ENCODE measurements around the gene ZNF865.

ZNF865 gene

DNA sequence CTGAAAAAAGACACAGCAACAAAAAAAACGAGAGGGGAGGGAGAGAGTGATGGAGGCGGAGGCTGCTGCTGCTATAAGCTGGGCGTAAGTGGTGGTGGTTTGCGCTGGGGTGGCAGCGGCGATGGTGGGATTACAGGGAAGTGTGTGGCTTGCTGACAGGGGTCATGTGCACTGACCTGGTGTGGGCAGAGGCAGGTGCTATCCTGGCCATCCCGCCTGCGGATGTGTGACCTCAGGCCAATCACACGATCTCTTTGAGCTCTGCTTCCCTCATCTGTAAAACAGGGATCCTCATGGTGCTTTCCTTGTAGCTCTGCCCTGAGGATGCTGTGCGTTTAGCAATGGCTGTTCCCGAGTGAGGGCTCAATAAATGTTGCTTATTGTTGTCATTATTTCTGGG, 32.1 kb downstream of the ZNF865 start:
- no peak for DNase-seq (ENCODE audit: extremely low spot score)
- TF ChIP-seq, protein P1, sequence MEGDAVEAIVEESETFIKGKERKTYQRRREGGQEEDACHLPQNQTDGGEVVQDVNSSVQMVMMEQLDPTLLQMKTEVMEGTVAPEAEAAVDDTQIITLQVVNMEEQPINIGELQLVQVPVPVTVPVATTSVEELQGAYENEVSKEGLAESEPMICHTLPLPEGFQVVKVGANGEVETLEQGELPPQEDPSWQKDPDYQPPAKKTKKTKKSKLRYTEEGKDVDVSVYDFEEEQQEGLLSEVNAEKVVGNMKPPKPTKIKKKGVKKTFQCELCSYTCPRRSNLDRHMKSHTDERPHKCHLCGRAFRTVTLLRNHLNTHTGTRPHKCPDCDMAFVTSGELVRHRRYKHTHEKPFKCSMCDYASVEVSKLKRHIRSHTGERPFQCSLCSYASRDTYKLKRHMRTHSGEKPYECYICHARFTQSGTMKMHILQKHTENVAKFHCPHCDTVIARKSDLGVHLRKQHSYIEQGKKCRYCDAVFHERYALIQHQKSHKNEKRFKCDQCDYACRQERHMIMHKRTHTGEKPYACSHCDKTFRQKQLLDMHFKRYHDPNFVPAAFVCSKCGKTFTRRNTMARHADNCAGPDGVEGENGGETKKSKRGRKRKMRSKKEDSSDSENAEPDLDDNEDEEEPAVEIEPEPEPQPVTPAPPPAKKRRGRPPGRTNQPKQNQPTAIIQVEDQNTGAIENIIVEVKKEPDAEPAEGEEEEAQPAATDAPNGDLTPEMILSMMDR (IDR thresholded peaks at IDR 0.05; ENCODE audit: control extremely low read depth, extremely low read depth, low read depth, missing control alignments), result no peak
- CTCF ChIA-PET, result interaction anchor here (0.7 to 9.0 kb wide), 10 partner anchors 10 to 672 kb away, joined by 3 to 84 read pairs (median 4); partner anchors contain the start of genes CCDC106, NAT14, U2AF2 and ZNF865
- POLR2A ChIA-PET, result interaction anchor here (0.7 to 2.7 kb wide), 5 partner anchors 10 to 172 kb away, joined by 3 to 8 read pairs (median 4); partner anchors contain the start of gene CCDC106

DNA sequence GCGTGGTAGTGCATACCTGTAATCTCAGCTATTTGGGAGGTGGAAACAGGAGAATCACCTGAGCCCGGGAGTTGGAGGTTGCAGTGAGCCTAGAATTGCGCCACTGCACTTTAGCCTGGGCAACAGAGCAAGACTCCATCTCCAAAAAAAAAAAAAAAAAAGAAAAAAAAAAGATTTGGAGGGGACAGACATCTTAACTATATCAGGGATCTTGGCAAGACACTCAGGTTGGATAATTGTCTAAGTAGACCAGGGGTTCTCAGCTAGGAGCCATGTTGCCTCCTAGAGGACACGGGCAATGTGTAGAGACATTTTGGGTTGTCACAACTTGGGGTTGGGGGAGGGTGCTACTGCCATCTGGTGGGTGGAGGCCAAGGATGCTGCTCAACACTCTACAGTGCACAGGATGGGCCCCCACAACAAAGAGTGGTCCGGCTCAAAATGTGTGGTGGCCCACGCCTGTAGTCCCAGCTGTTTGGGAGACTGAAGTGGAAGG, 33.5 kb downstream of the ZNF865 start:
- ChIA-PET POLR2A (interaction anchor here (0.6 kb wide), 1 partner anchor 16 kb away, joined by 7 read pairs; no protein-coding TSS in a partner anchor), CTCF (interaction anchor here (1.3 to 9.0 kb wide), 6 partner anchors 8 to 694 kb away, joined by 3 to 84 read pairs (median 4); partner anchors contain the start of genes CCDC106 and U2AF2)
- DNase-seq (ENCODE audit: extremely low spot score), result no peak
- TF ChIP-seq, protein P1 (IDR thresholded peaks at IDR 0.05; ENCODE audit: control extremely low read depth, extremely low read depth, low read depth, missing control alignments), result peak; percentile 43

DNA sequence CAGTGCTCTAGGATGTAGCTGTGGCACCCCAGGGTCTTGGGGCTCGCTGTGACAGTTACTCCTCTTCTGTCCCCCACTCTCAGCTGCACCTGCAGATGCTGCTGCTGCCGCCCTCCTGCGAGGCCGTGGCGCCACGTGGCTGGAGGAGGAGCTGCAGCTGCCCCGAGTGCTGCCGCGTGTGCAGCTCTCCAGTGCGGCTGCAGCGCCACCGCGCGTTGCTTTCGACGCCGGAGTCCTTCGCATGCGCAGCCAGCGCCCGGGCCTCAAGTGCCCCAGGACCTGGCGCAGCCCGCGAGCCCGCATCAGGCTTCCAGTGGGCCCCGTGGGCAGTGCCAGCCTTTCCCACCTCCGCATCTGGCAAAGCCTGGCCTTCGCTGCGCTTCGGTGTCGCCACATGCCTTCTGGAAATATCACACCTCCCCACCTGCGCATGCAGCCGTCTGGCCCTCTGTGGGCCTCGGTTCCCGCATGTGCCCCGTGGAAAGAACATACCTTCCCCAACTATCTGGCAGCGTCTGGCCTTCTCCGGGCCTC, 34.7 kb downstream of the ZNF865 start:
- CTCF ChIA-PET, result interaction anchor here (0.6 to 2.2 kb wide), 3 partner anchors 14 to 499 kb away, joined by 3 to 10 read pairs (median 3); partner anchors contain the start of gene U2AF2
- peak; percentile 60 for DNase-seq (ENCODE audit: extremely low spot score)
- POLR2A ChIA-PET, result interaction anchor here (0.6 kb wide), 1 partner anchor 238 kb away, joined by 4 read pairs; no protein-coding TSS in a partner anchor
- TF ChIP-seq, protein P1 (IDR thresholded peaks at IDR 0.05; ENCODE audit: control extremely low read depth, extremely low read depth, low read depth, missing control alignments), result peak; percentile 68

DNA sequence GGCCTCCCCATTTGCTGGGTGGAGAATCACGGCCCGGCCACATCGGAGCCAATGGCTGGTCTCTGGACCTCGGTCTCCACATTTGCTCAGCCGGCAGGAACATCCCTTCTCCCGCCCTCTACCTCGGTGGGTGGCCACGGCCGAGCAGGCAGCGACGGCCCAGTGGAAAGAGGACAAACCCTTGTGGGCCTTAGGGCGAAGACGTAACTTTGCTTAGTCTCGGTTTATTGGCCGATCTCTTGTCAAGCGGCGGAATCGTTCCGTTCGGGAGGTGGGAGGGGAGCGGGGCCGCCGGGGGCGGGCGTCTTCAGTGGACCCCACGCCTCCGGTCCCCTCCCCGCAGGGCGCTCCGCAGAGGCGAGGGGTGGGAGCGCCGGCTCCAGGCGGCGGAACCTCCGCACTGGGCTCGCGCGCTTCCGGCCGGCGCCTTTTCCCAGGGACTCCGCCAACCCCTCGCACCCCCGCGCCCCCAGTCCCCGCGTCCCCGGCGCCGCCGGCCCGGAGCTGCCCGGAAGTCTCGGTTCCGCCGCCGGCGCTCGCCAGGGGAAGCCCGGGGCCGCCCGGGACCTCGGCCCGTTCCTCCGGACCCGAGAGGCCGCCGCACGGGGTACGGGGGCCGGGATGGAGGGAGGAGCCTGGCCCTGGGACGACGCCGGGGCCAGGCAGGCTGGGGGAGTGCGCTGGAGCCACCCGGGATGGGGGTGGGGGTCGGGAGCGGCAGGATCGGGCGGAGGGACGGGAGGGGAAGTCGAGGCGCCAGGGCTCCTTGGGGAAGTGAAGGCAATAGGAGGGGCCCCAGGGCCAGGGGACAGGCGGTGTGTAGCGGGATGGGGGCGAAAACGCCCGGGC, 35.4 kb downstream of the ZNF865 start, which contains the start of gene ZNF580:
Gene ZNF580 (plus strand): TSS at position 426 of the 849 bp plus-strand sequence. CDS start 1,507 bp downstream, outside the sequence.
- ChIA-PET CTCF (interaction anchor here (0.6 to 2.2 kb wide), 2 partner anchors 14 to 500 kb away, joined by 3 to 10 read pairs; partner anchors contain the start of gene U2AF2), POLR2A (interaction anchor here (0.6 to 0.7 kb wide), 2 partner anchors 238 to 673 kb away, joined by 4 read pairs; no protein-coding TSS in a partner anchor)
- TF ChIP-seq, protein P1 (IDR thresholded peaks at IDR 0.05; ENCODE audit: control extremely low read depth, extremely low read depth, low read depth, missing control alignments), result no peak
- DNase-seq (ENCODE audit: extremely low spot score), result peak; percentile 73

DNA sequence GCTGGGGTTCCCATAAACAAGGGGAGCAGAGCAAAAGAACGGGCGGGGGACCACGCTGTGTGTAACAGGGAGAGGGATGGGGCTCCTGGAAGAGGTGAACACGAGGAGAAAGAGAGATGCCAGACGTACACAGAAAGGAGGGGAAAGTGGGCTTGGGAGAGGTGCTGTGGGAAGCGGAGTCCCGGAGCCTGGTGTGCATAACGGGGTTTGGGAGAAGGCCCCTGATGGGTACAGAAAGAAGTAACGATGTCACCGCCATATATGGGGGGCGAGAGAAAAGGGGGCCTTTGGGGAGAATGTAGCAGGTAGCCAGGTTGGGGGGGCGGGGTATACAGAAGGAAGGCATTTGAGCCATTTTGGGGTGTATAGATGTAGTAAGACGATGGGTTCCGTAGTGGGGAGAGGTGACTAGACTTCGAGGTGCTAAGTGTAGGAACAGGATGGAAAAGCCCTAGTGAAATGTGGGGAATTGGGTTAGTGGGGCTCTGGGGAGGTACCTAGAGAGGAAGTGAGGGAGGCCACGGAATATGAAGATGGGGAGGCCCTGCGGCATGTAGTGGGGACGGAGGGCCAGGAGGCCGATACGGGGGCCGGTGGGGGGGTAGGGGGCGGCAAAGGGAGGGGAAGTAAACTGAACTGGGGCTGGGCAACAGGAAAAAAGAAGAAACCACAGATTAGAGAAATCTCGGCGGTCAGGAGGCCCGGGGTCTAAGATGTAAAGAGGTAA, 36.1 kb downstream of the ZNF865 start:
- peak; percentile 42 for DNase-seq (ENCODE audit: extremely low spot score)
- ChIA-PET CTCF (interaction anchor here (1.9 to 5.0 kb wide), 3 partner anchors 8 to 13 kb away, joined by 9 to 31 read pairs (median 10); partner anchors contain the start of gene U2AF2), POLR2A (interaction anchor here (0.7 kb wide), 1 partner anchor 672 kb away, joined by 4 read pairs; no protein-coding TSS in a partner anchor)
- TF ChIP-seq, protein P1 (IDR thresholded peaks at IDR 0.05; ENCODE audit: control extremely low read depth, extremely low read depth, low read depth, missing control alignments), result no peak
